Type B pancreatic cell (in vitro differentiated cells): ENCODE results near the gene OR2AG1. TPM values are rescaled to one million over a fixed set of nuclear protein-coding genes. Genes with fewer than 3 reads are reported as not detected.

Experiments used
- DNase-seq: peaks from one replicate; pipeline ENCODE4 v3.0.0; 2021; ENCODE audit warnings: mixed read lengths; ENCODE audit not compliant: unreplicated experiment; ENCODE audit errors: extremely low spot score
- H3K27ac Mint-ChIP-seq: 2 replicates; pipeline ENCODE4 v1.8.0; 2021; ENCODE audit warnings: mild to moderate bottlenecking, mixed read lengths
- H3K27me3 Mint-ChIP-seq: 2 replicates; pipeline ENCODE4 v1.8.0; 2021; ENCODE audit warnings: mixed read lengths
- H3K36me3 Mint-ChIP-seq: 2 replicates; pipeline ENCODE4 v1.8.0; 2021; ENCODE audit warnings: mixed read lengths
- H3K4me1 Mint-ChIP-seq: one replicate; pipeline ENCODE4 v1.8.0; 2021; ENCODE audit warnings: mixed read lengths; ENCODE audit not compliant: unreplicated experiment
- H3K4me3 Mint-ChIP-seq: 2 replicates; pipeline ENCODE4 v1.8.0; 2021; ENCODE audit warnings: mild to moderate bottlenecking, mixed read lengths
- H3K9me3 Mint-ChIP-seq: 2 replicates; pipeline ENCODE4 v1.8.0; 2021; ENCODE audit warnings: mixed read lengths
- long read RNA-seq: library from polyadenylated mRNA; unstranded; transcript quantifications from one replicate; pipeline ENCODE4 v2.0.0, GENCODE V29; 2020
- total RNA-seq: library from RNA; stranded (reverse); gene quantifications from 2 replicates; pipeline ENCODE4 v1.2.1, GENCODE V29; 2021; ENCODE audit warnings: low replicate concordance
- TF ChIP-seq, protein P1 (sequence below): fragments of 200-600 bp; sonication (generic); conservative IDR thresholded peaks from 2 replicates; pipeline ENCODE4 v1.5.0; 2021; ENCODE audit warnings: antibody characterized with exemption, mild to moderate bottlenecking

The OR2AG1 gene, protein sequence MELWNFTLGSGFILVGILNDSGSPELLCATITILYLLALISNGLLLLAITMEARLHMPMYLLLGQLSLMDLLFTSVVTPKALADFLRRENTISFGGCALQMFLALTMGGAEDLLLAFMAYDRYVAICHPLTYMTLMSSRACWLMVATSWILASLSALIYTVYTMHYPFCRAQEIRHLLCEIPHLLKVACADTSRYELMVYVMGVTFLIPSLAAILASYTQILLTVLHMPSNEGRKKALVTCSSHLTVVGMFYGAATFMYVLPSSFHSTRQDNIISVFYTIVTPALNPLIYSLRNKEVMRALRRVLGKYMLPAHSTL
- not detected in 2 replicates for total RNA-seq
- long read RNA-seq, result 0 reads

DNA sequence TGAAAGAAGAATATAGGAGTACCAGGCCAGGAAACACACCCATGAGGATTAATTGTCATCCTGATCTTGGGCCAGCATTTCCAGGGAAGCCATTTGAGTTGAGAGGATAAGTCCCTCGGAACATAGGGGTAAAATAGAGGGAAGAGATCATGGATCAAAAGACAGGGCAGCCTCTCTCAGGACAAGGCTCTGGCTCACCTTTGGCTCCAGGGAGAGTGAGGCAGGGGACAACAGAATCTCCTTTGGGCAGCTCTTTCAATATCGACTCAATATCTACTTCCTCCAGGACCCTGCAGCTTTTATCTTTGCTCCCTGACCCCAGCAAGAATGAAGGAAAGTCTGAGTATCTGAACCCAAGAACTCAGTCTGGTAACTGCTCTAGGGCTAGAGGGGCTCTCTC, at the start of gene OR2AG1:
OR2AG1 (plus strand) TSS at position 301 of the 400 bp plus-strand sequence. CDS start 2,018 bp downstream, outside the sequence.
- Mint-ChIP-seq H3K27me3 (no peaks in the 10 kb centered on the region), H3K4me3 (no peak within 1 kb of the TSS), H3K9me3 (no peaks in the 10 kb centered on the region), H3K27ac (no peak within 1 kb of the TSS), H3K4me1 (no peaks in the 10 kb centered on the region), H3K36me3 (no peaks in the 10 kb centered on the region)
- TF ChIP-seq, protein P1, sequence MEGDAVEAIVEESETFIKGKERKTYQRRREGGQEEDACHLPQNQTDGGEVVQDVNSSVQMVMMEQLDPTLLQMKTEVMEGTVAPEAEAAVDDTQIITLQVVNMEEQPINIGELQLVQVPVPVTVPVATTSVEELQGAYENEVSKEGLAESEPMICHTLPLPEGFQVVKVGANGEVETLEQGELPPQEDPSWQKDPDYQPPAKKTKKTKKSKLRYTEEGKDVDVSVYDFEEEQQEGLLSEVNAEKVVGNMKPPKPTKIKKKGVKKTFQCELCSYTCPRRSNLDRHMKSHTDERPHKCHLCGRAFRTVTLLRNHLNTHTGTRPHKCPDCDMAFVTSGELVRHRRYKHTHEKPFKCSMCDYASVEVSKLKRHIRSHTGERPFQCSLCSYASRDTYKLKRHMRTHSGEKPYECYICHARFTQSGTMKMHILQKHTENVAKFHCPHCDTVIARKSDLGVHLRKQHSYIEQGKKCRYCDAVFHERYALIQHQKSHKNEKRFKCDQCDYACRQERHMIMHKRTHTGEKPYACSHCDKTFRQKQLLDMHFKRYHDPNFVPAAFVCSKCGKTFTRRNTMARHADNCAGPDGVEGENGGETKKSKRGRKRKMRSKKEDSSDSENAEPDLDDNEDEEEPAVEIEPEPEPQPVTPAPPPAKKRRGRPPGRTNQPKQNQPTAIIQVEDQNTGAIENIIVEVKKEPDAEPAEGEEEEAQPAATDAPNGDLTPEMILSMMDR, result no peak
- no peak for DNase-seq

DNA sequence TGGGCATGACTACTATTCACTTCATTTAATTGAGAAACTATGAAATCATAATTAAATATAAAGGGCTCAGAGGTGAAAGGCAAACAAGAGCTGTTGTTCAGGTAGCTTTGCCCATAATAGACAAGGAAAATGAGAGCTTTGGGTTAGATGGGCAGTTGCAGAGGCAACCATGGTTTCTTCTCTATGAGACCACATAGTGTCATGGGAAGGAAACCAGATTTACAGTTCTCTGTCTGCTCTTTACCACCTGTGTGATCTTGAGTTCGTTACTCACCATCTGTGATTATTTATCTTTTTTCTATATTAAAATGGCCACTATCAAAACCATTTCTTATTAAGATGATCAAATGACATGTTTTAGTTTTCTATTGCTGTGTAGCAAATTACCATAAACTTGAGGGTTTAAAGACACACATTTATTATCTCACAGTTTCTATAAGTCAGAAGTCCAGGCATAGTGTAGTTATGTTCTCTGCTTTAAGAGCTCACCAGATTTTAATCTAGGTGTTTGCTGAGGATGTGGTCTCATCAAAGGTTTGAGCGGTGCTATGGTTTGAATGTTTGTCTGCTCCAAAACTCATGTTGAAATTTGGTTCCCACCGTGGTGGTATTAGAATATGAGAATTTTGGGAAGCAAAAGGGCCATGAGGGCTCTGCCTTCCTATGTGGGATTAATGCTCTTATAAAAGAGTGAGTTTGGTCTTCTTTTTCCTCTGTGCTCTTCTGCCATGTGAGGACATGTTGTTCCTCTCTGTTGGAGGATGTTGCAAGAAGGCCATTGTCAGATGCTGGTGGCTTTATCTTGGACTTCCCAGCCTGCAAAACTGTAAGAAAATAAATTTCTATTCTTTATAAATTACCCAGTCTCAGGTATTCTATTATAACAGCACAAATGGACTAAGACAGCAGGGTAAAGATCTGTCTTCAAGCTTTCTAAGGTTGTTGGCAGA, 49.2 kb upstream of the OR2AG1 start:
- no peaks in the 10 kb centered on the region for H3K9me3 Mint-ChIP-seq
- H3K36me3 Mint-ChIP-seq, result no peaks in the 10 kb centered on the region
- no peak overlapping the region for H3K4me3 Mint-ChIP-seq
- no peaks in the 10 kb centered on the region for H3K4me1 Mint-ChIP-seq
- TF ChIP-seq, protein P1, result no peak
- H3K27ac Mint-ChIP-seq, result no peak overlapping the region
- no peak for DNase-seq
- peaks cover 17% of the 10 kb centered on the region for H3K27me3 Mint-ChIP-seq

DNA sequence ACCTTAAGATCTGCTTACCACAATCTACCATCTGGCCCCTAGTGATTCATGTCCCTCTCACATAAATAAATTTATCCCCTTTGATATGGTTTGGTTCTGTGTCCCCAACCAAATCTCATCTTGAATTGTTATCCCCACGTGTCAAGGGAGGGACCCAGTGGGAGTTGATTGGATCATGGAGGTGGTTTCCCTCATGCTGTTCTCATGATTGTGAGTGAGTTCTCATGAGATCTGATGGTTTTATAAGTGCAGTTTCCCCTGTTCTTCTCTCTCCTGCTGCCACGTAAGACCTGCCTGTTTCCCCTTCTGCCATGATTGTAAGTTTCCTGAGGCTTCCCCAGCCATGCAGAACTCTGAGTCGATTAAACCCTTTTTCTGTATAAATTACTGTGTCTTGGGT, 48.2 kb upstream of the OR2AG1 start:
- Mint-ChIP-seq H3K4me1 (no peaks in the 10 kb centered on the region), H3K27ac (no peak overlapping the region)
- TF ChIP-seq, protein P1, result no peak

DNA sequence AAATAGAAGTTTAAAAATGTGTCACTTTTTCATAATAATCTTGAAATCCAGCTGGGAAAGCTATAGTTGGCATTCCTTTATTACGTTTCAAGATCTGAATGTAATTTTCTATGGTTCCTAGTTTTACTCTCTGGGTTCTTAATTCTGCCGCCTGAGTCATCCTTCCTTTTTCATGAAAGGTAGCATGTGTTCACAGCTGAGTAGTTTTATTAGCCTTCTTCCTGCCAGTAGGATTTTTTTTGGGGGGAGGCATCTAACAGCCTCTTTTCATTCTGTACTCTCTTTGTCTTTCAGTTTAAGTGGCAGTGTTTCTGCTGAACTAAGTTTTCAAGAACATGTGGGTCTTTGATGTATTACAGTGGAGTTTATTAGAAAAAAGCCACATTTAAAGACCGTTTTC, 47.5 kb upstream of the OR2AG1 start:
- no peaks in the 10 kb centered on the region for H3K36me3 Mint-ChIP-seq
- no peaks in the 10 kb centered on the region for H3K4me1 Mint-ChIP-seq
- no peak overlapping the region for H3K4me3 Mint-ChIP-seq
- no peak for DNase-seq
- H3K9me3 Mint-ChIP-seq, result no peaks in the 10 kb centered on the region
- H3K27me3 Mint-ChIP-seq, result peaks cover 15% of the 10 kb centered on the region
- TF ChIP-seq, protein P1, result no peak
- no peak overlapping the region for H3K27ac Mint-ChIP-seq

More for the DNA sequence above, 48.2 kb upstream of the OR2AG1 start:
- no peak overlapping the region for H3K4me3 Mint-ChIP-seq
- no peaks in the 10 kb centered on the region for H3K9me3 Mint-ChIP-seq
- no peak for DNase-seq
- H3K27me3 Mint-ChIP-seq, result peaks cover 15% of the 10 kb centered on the region
- H3K36me3 Mint-ChIP-seq, result no peaks in the 10 kb centered on the region

DNA sequence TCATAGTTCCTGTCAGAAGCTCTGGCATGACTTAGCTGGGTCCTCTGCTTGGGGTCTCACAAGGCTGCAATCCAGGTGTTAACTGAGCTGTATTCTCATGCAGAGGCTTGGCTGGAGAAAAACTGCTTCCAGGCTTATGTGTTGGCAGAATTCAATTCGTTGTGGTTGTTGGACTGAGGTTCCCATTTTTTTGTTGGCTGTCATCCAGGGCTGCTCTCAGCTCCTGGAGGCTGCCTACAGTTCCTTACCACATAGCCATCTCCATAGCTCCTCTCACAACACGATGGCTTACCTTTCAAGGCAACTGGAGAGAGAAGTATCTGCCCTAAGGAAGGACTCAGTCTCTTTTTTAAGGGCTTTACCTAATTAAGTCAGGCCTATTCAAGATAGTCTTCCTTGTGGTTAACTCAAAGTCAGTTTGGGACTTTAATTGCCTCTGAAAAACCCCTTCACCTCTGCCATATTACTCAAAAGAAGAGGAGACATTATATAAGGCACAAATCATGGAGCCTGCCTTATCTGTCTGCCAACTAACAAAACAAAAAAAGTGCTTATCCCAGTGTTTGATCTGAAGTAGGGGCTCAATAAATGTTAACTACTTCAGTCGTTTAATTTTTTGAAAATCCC, 46.2 kb upstream of the OR2AG1 start:
- no peaks in the 10 kb centered on the region for H3K9me3 Mint-ChIP-seq
- peaks cover 15% of the 10 kb centered on the region for H3K27me3 Mint-ChIP-seq
- H3K27ac Mint-ChIP-seq, result no peak overlapping the region
- DNase-seq, result no peak
- H3K36me3 Mint-ChIP-seq, result no peaks in the 10 kb centered on the region
- TF ChIP-seq, protein P1, result no peak
- H3K4me3 Mint-ChIP-seq, result no peak overlapping the region
- no peaks in the 10 kb centered on the region for H3K4me1 Mint-ChIP-seq
